Esophagus squamous epithelium (tissue), 5 donors: Measurements from ENCODE around the gene OCA2. TPM values are rescaled to one million over a fixed set of nuclear protein-coding genes. Genes with fewer than 3 reads are reported as not detected.
"Not testable (repeated sequence)": the region's sequence is repeated elsewhere in the genome, so short reads cannot be mapped to it uniquely, and the experiment has no call there.

Experiments
- DNase-seq: peaks from one replicate; lab custom pipeline; 2025; lab: John Stamatoyannopoulos, UW
- H3K27ac ChIP-seq, 4 donors: fragments of 200-600 bp; sonication (generic); one replicate each; pipeline ENCODE4 v1.5.1; 2016 to 2019; ENCODE audit warnings: mild to moderate bottlenecking in 1 of 4
- H3K27me3 ChIP-seq, 4 donors: fragments of 200-600 bp; sonication (generic); 1 replicate in 3 of 4; 2 replicates in 1 of 4; pipeline versions ENCODE4 v1.5.1 to v1.6.0; 2017 to 2021; ENCODE audit warnings: antibody characterized with exemption in 1 of 4
- H3K36me3 ChIP-seq, 3 donors: fragments of 200-600 bp; sonication (generic); one replicate each; pipeline ENCODE4 v1.5.1; 2016 to 2019
- H3K4me1 ChIP-seq, 3 donors: fragments of 200-600 bp; sonication (generic); one replicate each; pipeline ENCODE4 v1.5.1; 2017 to 2019
- H3K4me3 ChIP-seq, 4 donors: fragments of 200-600 bp; sonication (generic); 1 replicate in 3 of 4; 2 replicates in 1 of 4; pipeline ENCODE4 v1.5.1; 2016 to 2019; ENCODE audit warnings: mild to moderate bottlenecking in 2 of 4, moderate library complexity in 1 of 4
- H3K9me3 ChIP-seq, 3 donors: fragments of 200-600 bp; sonication (generic); one replicate each; pipeline ENCODE4 v1.5.1; 2016 to 2019
- CTCF ChIP-seq, 6 experiments: fragments of 450-650 bp in 4 of 6; fragments of 200-600 bp in 2 of 6; sonication (generic) in 2 of 6; IDR thresholded peaks; one replicate each; pipeline ENCODE4 v1.5.1; 2016 to 2019; ENCODE audit warnings: antibody characterized with exemption in 6 of 6, mild to moderate bottlenecking in 4 of 6, moderate library complexity in 4 of 6
- POLR2A ChIP-seq, 4 donors: fragments of 450-650 bp; IDR thresholded peaks; one replicate each; pipeline ENCODE4 v1.6.1; 2017; ENCODE audit warnings: antibody characterized with exemption in 4 of 4, mild to moderate bottlenecking in 4 of 4, moderate library complexity in 3 of 4
- WGBS, 2 donors: methylation state at CpG; one replicate each; pipeline ENCODE4 v1.1.5; 2018; 5-methylcytosine and 5-hydroxymethylcytosine counted together
- intact Hi-C: fragments of 100-400 bp; cut with DNase I; formaldehyde crosslinking; loops from one replicate; pipeline ENCODE4 v1.15.0; 2022
- total RNA-seq, 4 donors: library from RNA; depleted of rRNA; stranded (reverse); fragments of >200 nt; gene quantifications; one replicate each; pipeline ENCODE4 v1.1.0, GENCODE V29; 2016
- donor health status: DM: yes; HTN: yes; CAD: no.

Gene OCA2
- total RNA-seq, 4 donors from 2014 or later: 1.7 to 5.5 (median 4.6) TPM

- TF ChIP-seq POLR2A (IDR thresholded peaks at IDR 0.05) (no peak), CTCF (IDR thresholded peaks at IDR 0.05) (no peak)
- H3K27me3 ChIP-seq: no peaks in the 10 kb centered on the region
- no peaks in the 10 kb centered on the region for H3K36me3 ChIP-seq
- no peaks in the 10 kb centered on the region for H3K9me3 ChIP-seq
- H3K4me3 ChIP-seq: no peak overlapping the region
- no peak overlapping the region for H3K27ac ChIP-seq
- H3K4me1 ChIP-seq: no peaks in the 10 kb centered on the region
- intact Hi-C loops: no loop called here
- no peak for DNase-seq
- WGBS, 2 donors: 71 to 89% methylated on average over 5 of the region's 5 CpGs
These were observed 249.1 kb downstream of the OCA2 start for GRCh38 chr15:27850050-27850449.

- H3K27me3 ChIP-seq, H3K36me3 ChIP-seq, H3K4me1 ChIP-seq, H3K9me3 ChIP-seq, H3K4me3 ChIP-seq, H3K27ac ChIP-seq, DNase-seq: not testable (repeated sequence)
- 13% methylated on average over 1 of the region's 5 CpGs; no CpG with 5 or more reads in 1 of the 2 donors for WGBS, 2 donors
- intact Hi-C loops: loop anchor here (10.0 kb wide), 1 partner anchor 64 kb away; no protein-coding TSS in a partner anchor
These were observed 250.2 kb downstream of the OCA2 start for GRCh38 chr15:27848936-27849335.

- H3K4me1 ChIP-seq: no peaks in the 10 kb centered on the region
- DNase-seq: no peak
- no peak overlapping the region for H3K27ac ChIP-seq
- H3K36me3 ChIP-seq: no peaks in the 10 kb centered on the region
- intact Hi-C loops: loop anchor here (10.0 kb wide), 1 partner anchor 63 kb away; no protein-coding TSS in a partner anchor
- H3K27me3 ChIP-seq: no peaks in the 10 kb centered on the region
- WGBS, 2 donors: 71 to 93% methylated on average over 4 to 7 of the region's 15 CpGs
- H3K4me3 ChIP-seq: no peak overlapping the region
- no peaks in the 10 kb centered on the region for H3K9me3 ChIP-seq
- no peak for TF ChIP-seq POLR2A (IDR thresholded peaks at IDR 0.05)
- no peak for TF ChIP-seq CTCF (IDR thresholded peaks at IDR 0.05)
These were observed 251.1 kb downstream of the OCA2 start for GRCh38 chr15:27847775-27848710.

GRCh38 chr15:27846722-27847395 lies 252.3 kb downstream of the OCA2 start:
- intact Hi-C loops: loop anchor here (10.0 kb wide), 1 partner anchor 62 kb away; no protein-coding TSS in a partner anchor
- 80 to 81% methylated on average over 6 to 8 of the region's 10 CpGs for WGBS, 2 donors
- no peaks in the 10 kb centered on the region for H3K9me3 ChIP-seq
- no peaks in the 10 kb centered on the region for H3K27me3 ChIP-seq
- DNase-seq: no peak
- no peaks in the 10 kb centered on the region for H3K4me1 ChIP-seq
- no peak overlapping the region for H3K27ac ChIP-seq
- no peaks in the 10 kb centered on the region for H3K36me3 ChIP-seq
- TF ChIP-seq CTCF (IDR thresholded peaks at IDR 0.05) (no peak), POLR2A (IDR thresholded peaks at IDR 0.05) (no peak)
- no peak overlapping the region for H3K4me3 ChIP-seq

GRCh38 chr15:27845535-27846369 lies 253.4 kb downstream of the OCA2 start:
- Histone ChIP-seq H3K9me3 (no peaks in the 10 kb centered on the region), H3K4me1 (no peaks in the 10 kb centered on the region), H3K27ac (no peak overlapping the region), H3K36me3 (no peaks in the 10 kb centered on the region), H3K4me3 (no peak overlapping the region), H3K27me3 (no peaks in the 10 kb centered on the region)
- no peak for DNase-seq
- WGBS, 2 donors: 68 to 81% methylated on average over 7 to 17 of the region's 21 CpGs
- intact Hi-C loops: loop anchor here (10.0 kb wide), 1 partner anchor 61 kb away; no protein-coding TSS in a partner anchor
- TF ChIP-seq CTCF (IDR thresholded peaks at IDR 0.05) (no peak), POLR2A (IDR thresholded peaks at IDR 0.05) (no peak)
